ENCODE data around the gene VANGL1. TPM values are rescaled to one million over a fixed set of nuclear protein-coding genes. Genes with fewer than 3 reads are reported as not detected.
A peak's percentile ranks its signal among the peaks of the same experiment; 100 is the strongest.

The VANGL1 gene
- 8.1 TPM for total RNA-seq

DNA sequence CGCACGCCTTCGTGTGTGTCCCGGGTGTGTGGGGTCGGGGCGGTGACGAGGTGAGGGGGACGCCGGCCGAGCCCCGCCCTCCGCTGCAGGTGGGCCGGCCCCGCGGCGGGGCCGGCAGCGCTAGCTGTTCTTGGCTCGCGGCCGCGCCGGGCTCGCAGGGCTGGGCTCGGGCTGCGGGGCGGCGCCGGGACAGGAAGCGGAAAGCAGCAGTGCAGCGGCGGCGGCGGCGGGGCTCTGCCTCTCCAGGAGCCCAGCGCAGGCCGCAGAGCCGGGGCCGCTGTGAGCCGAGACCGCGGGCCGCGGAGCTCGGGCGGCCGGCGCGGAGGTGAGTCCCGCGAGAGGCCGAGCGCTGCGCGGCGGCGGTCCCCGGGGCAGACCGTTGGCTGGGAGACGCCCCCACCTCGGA lies at the start of gene VANGL1:
TSS of gene VANGL1 (plus strand) at position 209 of the 406 bp plus-strand sequence. CDS start 9,444 bp downstream, outside the sequence.
- Histone ChIP-seq H3K27me3 (no peaks in the 10 kb centered on the region), H3K27ac (peak within 1 kb of the TSS; percentile 73), H3K9me3 (no peaks in the 10 kb centered on the region), H3K4me1 (peaks cover 26% of the 10 kb centered on the region), H3K4me3 (peak within 1 kb of the TSS; percentile 71 to 83), H3K36me3 (no peaks in the 10 kb centered on the region)
- no peak for DNase-seq (ENCODE audit: extremely low spot score in 2 of 2)
- TF ChIP-seq POLR2A (IDR thresholded peaks at IDR 0.05) (no peak), POLR2AphosphoS5 (IDR thresholded peaks at IDR 0.05; ENCODE audit: insufficient read depth in 1 of 2, low read depth in 1 of 2) (no peak)
- intact Hi-C loops (cut with DNase I) = no loop called here

GRCh38 chr1:115592264-115592663 lies 49.5 kb upstream of the VANGL1 start:
- H3K4me3 ChIP-seq = no peak overlapping the region
- intact Hi-C loops (cut with DNase I) = no loop called here
- no peak overlapping the region for H3K27ac ChIP-seq
- TF ChIP-seq POLR2AphosphoS5 (IDR thresholded peaks at IDR 0.05; ENCODE audit: insufficient read depth in 1 of 2, low read depth in 1 of 2) (no peak), CTCF (IDR thresholded peaks at IDR 0.05) (no peak), POLR2A (IDR thresholded peaks at IDR 0.05) (no peak)
- no peak for DNase-seq (ENCODE audit: extremely low spot score in 2 of 2)
- no peaks in the 10 kb centered on the region for H3K4me1 ChIP-seq
- no peaks in the 10 kb centered on the region for H3K27me3 ChIP-seq
- no peaks in the 10 kb centered on the region for H3K36me3 ChIP-seq
- no peaks in the 10 kb centered on the region for H3K9me3 ChIP-seq

- no peaks in the 10 kb centered on the region for H3K9me3 ChIP-seq
- H3K4me1 ChIP-seq = no peaks in the 10 kb centered on the region
- no peak for TF ChIP-seq CTCF (IDR thresholded peaks at IDR 0.05)
- no peak for TF ChIP-seq POLR2A (IDR thresholded peaks at IDR 0.05)
- TF ChIP-seq POLR2AphosphoS5 (IDR thresholded peaks at IDR 0.05; ENCODE audit: insufficient read depth in 1 of 2, low read depth in 1 of 2) = no peak
- no peaks in the 10 kb centered on the region for H3K36me3 ChIP-seq
- H3K27me3 ChIP-seq = no peaks in the 10 kb centered on the region
- intact Hi-C loops (cut with DNase I) = no loop called here
- no peak overlapping the region for H3K27ac ChIP-seq
- no peak for DNase-seq (ENCODE audit: extremely low spot score in 2 of 2)
- H3K4me3 ChIP-seq = no peak overlapping the region
These were observed 48.2 kb upstream of the VANGL1 start for GRCh38 chr1:115593365-115594259.

- Histone ChIP-seq H3K36me3 (no peaks in the 10 kb centered on the region), H3K4me3 (no peak overlapping the region), H3K4me1 (no peaks in the 10 kb centered on the region), H3K27me3 (no peaks in the 10 kb centered on the region), H3K27ac (no peak overlapping the region), H3K9me3 (no peaks in the 10 kb centered on the region)
- intact Hi-C loops (cut with DNase I) = no loop called here
- no peak for DNase-seq (ENCODE audit: extremely low spot score in 2 of 2)
- TF ChIP-seq POLR2AphosphoS5 (IDR thresholded peaks at IDR 0.05; ENCODE audit: insufficient read depth in 1 of 2, low read depth in 1 of 2) (no peak), CTCF (IDR thresholded peaks at IDR 0.05) (no peak), POLR2A (IDR thresholded peaks at IDR 0.05) (no peak)
These were observed 47.2 kb upstream of the VANGL1 start for GRCh38 chr1:115594600-115594999.

- H3K36me3 ChIP-seq = no peaks in the 10 kb centered on the region
- no peak overlapping the region for H3K27ac ChIP-seq
- intact Hi-C loops (cut with DNase I) = loop anchor here (2.0 kb wide), 1 partner anchor 457 kb away; no protein-coding TSS in a partner anchor
- DNase-seq (ENCODE audit: extremely low spot score in 2 of 2) = no peak
- H3K4me3 ChIP-seq = no peak overlapping the region
- H3K27me3 ChIP-seq = no peaks in the 10 kb centered on the region
- TF ChIP-seq POLR2A (IDR thresholded peaks at IDR 0.05) (no peak), POLR2AphosphoS5 (IDR thresholded peaks at IDR 0.05; ENCODE audit: insufficient read depth in 1 of 2, low read depth in 1 of 2) (no peak), CTCF (IDR thresholded peaks at IDR 0.05) (peak; percentile 74 to 89 (median 87))
- no peaks in the 10 kb centered on the region for H3K9me3 ChIP-seq
- no peaks in the 10 kb centered on the region for H3K4me1 ChIP-seq
These were observed 46.3 kb upstream of the VANGL1 start for GRCh38 chr1:115595279-115596079.

All from vagina (tissue), 2 donors.